HG02678 (cell line): ENCODE measurements around the gene FOXM1.

Experiments
- ATAC-seq: cut with Tn5 transposase; IDR thresholded peaks from one replicate; pipeline ENCODE4 v1.9.1; 2021; ENCODE audit warnings: mild to moderate bottlenecking, moderate library complexity; ENCODE audit not compliant: unreplicated experiment

The FOXM1 gene

GRCh38 chr12:2842948-2843347 lies 34.0 kb downstream of the FOXM1 start:
- ATAC-seq, result no peak

DNA sequence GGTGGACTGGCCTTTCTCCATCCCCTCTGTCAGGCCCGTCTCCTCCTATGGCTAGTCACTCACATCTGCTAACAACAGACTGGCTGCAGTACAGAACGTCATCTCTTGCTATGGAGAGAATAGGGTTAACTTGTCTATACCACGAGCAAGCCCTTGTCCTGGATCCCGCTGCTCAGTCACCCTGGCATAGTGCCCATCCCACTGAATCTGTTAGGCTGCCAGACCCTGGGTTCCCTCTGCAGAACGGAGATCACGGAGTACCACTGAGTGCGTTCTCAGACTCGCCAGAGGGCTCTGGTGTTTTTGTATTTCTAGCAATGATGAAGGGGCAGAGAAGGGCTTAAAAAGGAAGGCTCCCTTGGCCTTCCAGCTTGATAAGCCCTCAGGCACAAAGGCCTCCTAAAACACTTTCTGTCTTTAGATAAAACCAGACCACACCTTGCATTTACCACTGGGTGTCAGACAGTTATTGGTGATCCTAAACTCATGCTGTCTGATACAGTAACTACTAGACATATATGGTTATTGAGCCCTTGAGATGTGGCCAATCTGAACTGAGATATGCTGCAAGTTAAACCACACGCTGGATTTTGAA lies 35.8 kb downstream of the FOXM1 start:
- no peak for ATAC-seq

DNA sequence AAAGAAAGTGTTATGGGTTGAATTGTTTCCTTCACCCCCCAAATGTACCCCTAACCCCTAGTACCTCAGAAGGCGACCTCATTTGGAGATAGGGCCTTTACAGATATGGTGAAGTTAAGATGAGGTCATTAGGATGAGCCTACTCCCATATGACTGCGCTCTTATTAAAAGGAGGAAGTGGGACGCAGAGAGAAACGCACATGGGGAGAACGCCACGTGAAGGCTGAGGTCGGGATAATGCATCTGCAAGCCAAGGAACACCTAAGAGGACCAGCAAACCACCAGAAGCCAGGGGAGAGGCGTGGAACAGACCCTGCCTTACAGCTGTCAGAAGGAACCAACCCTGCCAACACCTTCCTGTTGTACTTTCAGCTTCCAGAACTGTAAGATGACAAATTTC lies 40.4 kb downstream of the FOXM1 start:
- ATAC-seq, result no peak

DNA sequence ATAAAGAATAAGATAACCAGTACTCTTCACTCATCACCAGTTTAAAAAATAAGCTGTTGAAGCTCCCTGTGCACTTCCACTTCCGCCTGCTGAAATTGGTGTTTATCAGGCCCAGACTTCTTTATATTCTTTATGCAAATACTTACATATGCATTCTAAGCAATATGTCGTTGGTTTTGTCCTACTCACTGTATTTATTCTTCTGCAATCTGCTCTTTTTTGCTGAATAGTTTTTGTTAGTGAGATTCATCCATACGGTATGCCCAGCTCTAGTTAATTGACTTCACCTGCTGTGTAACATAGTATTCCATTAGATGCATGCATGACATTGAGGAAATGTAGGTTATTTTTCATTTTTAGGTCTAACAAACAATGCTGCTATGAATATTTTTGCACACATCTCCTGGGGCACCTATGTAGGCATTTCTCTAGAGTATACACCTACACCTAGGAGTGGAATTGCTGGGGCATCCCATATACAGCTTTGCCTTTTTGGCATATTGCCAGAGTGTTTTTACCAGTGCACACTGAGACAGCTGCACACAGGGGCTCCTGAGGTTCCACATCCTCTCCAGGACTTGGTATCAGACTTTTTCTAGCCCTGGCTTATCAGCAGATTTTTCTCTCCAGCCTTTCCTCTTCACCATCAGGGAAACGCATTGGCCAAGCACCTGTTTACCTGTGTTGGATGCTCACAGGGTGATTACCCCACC lies 41.1 kb downstream of the FOXM1 start:
- ATAC-seq, result no peak

DNA sequence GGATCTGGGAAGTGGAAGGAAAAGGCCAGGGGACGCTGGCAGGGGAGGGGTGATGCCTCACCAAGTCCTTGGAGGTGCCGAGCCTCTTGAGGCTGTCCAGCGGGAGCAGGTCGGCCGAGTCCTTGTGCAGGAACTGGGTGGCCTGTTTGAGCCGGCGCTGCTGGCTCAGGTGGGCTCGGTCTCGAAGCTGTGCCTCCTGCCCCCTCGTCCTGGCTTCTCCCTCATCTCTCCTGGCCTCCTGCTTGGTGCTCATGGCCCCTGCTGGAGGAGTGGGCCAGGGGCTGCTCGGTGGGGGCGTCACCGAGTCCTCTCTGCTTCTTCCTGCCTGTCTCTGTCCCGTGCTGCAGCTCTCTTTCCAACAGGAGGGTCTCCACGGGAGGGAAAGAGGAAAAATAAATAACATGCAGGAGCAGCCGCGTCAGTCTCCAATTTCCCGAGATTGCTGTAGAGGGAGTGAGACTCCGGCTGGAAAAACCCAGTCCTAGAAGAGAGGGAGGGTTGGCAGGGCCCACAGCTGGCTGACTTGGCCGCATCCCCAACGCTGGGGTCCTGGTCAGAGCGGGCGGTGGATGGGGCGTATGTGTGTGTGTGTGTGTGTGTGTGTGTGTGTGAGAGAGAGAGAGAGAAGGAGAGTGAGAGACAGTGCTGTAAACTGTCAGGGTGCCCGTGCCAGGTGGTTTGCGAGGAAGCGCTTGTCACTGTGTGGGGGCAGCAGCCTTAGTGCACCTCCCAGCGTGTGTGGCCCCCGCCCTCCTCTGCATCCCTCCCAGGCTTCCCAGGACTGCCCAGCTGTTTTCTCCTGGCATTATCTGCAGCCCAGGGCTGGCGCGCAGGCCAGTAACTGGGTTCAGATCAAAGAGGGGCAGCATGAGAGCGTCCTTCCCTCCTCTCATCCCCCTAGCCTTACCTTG lies 42.1 kb downstream of the FOXM1 start, which contains the start of gene NRIP2:
Gene NRIP2, minus strand, starts transcription at position 455 of the 911 bp plus-strand sequence. Its CDS starts 52 bp downstream, at position 403.
- ATAC-seq, result no peak

GRCh38 chr12:2833810-2834209 lies 43.2 kb downstream of the FOXM1 start:
- ATAC-seq, result no peak

- ATAC-seq, result no peak
Observed at GRCh38 chr12:2833327-2833726, 43.6 kb downstream of the FOXM1 start.

GRCh38 chr12:2832550-2833127 lies 44.3 kb downstream of the FOXM1 start:
- ATAC-seq, result no peak

GRCh38 chr12:2829275-2829674 lies 47.7 kb downstream of the FOXM1 start:
- no peak for ATAC-seq

- no peak for ATAC-seq
Observed at GRCh38 chr12:2826721-2827515, 50.1 kb downstream of the FOXM1 start.

DNA sequence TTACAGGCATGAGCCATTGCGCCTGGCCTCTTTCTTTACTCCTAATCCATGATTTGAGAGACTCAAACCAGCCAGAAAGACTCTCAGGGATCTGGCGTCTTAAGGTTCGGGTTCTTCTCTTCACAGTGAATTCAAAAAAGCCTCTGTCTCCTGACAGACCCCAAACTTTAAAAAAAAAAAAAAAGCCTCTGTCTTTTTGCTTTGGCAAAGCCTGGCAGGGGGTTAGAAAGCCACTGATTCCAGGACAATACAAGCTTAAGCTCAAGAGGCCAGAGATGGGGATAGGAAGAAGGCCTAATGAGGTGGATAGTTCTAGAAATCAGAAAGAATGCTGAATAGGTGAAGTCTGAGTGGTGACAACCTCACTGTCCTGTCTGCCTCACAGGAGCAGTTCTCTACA lies 50.9 kb downstream of the FOXM1 start:
- ATAC-seq, result no peak

DNA sequence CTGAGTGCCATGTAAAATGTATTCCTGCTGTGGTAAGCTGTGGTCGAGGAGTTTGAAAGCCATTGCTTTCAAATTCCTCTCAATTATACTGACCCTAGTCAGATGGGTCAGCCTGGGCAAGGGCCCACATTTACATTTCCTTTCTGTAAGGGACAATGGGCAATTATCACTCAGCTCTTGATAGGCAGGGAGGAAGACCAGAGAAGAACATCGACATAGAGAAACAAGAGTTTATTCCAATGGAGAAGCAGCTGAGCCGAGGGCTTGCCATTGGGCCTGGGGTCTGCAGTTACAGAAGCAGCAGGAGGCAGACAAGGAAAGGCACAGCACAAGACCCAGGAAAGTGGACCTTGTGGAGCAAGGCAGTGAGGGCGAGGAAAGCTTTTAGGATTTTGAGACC lies 51.8 kb downstream of the FOXM1 start:
- ATAC-seq, result no peak

DNA sequence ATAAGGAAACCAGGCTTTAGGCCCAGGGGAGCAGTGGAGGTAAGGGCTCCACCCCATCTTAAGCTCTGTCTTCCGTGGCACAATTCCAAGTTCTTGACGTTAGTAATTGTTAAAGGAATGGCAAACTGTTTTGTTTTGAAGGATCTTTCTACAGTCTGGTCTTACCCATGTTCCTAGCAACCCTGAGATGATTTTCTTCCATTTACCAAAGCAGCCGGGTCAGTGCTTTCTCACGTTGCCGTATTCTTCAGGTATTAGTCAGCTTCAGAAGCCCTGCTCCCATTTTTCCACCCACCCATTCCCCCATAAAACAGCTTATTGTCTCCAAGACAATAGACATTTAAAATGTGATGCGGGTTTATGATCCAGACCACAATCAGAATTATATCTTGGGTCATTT lies 52.4 kb downstream of the FOXM1 start:
- no peak for ATAC-seq

GRCh38 chr12:2823483-2823882 lies 53.5 kb downstream of the FOXM1 start:
- no peak for ATAC-seq

GRCh38 chr12:2820432-2820831 lies 56.5 kb downstream of the FOXM1 start:
- no peak for ATAC-seq

DNA sequence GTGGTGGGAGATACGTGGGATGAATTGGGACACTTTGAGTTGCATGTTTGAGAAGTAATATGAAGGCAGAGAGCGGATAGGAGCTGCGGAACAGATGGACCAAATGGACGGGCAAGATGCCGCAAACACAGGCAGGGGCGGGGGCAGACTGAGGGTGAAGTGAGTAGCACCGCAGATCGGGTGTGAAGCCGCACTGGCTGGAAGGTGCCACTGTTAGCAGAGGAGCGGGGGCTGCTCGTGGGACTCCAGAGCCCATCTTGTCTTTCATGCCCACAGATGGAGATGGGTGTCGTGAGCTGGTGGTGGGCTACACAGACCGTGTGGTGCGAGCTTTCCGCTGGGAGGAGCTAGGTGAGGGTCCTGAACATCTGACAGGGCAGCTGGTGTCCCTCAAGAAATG lies 57.2 kb downstream of the FOXM1 start:
- ATAC-seq, result no peak

DNA sequence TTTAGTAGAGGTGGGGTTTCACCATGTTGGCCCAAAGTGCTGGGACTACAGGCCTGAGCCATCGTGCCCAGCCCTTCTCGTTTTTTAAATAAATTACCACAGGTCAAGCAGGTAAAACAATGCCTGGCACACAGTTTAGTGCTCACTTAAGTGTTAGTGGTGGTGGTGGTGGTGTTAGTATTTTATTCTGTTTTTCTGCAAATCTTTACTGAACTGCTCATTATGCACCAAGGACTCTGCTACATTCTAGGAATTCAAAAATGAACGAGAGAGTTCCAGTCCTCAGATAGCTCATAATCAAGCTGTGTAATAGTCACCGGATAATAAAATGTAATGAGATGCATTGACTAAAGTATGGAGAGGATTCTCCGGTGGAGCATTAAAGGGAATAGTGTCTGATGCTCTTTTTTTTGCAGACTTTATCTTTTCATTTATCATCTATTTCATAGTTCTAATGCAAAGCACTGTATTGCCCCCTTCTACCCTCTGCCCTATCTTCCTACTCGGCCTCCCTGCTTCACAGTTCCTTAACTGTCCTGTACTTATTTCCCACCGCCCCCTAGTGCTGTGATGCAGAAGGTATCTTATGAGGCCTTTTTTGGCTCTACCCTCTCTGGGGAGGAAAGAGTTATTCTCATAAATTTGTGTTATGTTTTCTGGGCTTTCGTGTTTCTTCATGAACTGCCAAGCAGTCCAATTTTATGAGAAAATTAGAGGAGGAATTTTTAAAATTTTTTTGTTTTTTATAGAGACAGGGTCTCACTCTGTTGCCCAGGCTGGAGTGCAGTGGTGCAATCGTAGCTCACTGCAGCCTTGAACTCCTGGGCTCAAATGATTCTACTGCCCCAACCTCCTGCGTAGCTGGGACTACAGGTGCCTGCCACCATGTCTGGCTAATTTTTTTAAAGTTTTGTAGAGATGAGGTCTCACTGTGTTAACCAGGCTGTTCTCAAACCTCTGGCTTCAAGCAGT lies 63.5 kb downstream of the FOXM1 start:
- ATAC-seq, result peak; percentile 29

DNA sequence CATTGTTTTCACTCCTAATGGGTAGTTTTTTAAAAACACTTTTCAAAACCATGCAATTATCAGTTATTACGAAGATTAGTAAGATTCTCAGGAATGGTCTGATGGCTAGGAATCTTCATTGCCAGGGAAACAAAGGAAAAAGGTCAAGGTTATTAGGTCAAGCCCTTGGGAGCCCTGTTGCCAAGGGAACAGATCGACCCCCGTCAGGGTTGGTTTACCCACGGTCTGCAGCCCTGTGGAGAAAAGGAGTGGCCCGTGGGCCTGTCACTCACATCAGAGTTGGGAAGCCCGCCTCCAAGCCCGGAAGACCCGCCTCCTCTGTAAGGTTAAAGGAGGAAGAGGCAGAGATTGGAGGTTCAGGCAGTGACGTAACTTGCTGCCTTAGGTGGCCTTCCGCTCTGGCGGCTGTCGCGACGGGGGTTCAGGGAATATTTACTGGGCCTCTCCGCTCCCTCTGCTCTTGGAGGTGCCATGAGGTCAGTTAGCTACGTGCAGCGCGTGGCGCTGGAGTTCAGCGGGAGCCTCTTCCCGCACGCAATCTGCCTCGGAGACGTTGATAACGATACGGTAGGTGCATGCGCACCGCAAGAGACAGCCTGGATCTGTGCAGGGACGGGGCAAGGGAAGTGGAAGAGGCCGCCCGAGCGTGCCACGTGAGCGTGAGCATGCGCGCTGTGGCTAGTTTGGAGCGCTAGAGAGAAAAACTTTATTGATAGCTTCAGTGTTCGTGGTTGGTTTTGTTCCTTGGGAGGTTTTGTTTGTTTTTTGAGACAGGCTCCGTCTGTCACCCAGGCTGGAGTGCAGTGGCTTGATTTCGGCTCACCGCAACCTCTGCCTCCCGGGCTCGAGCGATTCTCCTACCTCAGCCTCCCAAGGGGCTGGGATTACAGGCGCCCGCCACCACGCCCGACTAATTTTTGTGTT lies 64.4 kb downstream of the FOXM1 start, which contains the start of gene ITFG2:
Gene ITFG2, plus strand, starts transcription at position 379 of the 924 bp plus-strand sequence. Its CDS starts 93 bp downstream, at position 472.
- peak; percentile 94 for ATAC-seq
